ENCODE results near the gene TEAD1.

The TEAD1 gene

GRCh38 chr11:12803086-12803826 lies 129.0 kb downstream of the TEAD1 start:
- in situ Hi-C loops (cut with MboI; ENCODE audit: low sequenced_read_pairs): no loop called here

DNA sequence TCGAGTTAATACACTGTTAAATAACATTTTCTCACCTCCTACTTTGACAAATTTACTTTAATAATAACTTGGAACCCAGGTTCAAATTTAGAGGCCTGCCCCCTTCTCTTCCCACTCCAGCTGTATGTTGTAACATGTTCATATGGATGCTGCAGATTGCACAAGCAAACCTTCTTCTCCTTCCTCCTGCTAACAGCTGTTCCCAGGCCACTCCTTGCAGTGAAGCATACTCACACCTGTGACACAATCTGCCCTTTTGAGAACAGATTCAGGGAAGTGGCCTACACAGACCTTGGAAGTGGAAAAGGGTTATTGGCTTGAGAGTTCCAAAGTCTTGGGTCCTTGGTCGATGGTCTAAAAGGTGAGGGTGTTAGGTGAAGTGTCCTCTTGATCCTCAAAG lies 131.9 kb downstream of the TEAD1 start:
- in situ Hi-C loops (cut with MboI; ENCODE audit: low sequenced_read_pairs): no loop called here

DNA sequence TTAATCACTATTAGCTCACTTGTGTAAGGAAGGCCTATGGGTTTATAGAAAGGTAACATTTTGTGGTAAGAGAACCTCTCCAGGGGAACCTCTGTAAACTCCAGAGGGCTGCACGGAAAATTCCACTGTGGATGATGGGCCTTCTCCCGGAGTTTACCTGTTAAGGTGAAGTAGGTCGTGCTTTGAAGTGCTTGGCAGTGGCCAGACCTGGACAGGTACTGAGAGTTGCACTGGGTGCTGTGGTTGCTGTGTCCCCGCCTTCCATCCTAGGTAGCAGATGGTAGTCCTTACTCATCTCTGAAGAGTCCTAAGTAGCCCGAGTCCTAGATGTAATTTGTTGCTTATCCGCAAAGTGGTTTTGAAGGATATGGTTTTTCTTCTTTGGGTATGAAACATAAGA lies 133.4 kb downstream of the TEAD1 start:
- in situ Hi-C loops (cut with MboI; ENCODE audit: low sequenced_read_pairs): no loop called here

DNA sequence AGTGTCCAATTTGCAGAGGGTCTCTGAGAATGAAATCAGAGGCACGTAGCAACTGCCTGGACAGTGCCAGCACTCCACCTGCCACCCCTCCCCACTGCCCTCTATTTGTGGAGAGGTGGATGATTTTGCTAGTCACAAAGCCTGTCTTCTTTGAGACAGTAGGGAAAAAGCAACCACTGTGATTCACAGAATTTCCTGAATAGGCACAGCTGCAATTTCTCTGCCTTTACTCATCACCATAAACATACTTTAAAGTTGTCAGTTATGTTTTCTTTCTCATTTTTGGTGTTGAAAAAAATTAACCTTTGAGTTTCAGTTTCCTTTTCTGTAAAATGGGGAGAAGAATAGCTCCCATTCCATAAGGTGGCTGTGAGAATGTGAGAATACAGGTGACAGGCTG lies 134.3 kb downstream of the TEAD1 start:
- in situ Hi-C loops (cut with MboI; ENCODE audit: low sequenced_read_pairs): no loop called here

DNA sequence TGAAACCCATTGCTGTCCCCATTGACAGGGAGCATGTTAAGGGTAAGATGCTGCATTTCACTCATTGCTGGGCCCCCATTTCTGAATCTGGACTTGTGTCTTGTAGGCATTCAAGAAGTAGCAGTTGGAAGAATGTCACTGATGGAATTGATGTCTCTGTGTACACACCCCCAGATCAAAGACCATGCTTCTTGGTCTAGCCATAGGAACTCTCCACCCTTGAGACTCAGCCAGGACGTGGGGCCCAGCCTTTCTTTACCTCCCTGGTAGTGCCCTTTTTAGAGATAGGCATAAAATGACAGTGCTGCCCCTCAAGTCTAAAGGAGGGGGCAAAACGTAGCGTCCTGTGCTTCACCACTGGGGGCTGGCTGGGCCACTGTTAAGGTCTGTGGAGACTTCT lies 135.1 kb downstream of the TEAD1 start:
- in situ Hi-C loops (cut with MboI; ENCODE audit: low sequenced_read_pairs): no loop called here

GRCh38 chr11:12809864-12810567 lies 135.8 kb downstream of the TEAD1 start:
- in situ Hi-C loops (cut with MboI; ENCODE audit: low sequenced_read_pairs): no loop called here

DNA sequence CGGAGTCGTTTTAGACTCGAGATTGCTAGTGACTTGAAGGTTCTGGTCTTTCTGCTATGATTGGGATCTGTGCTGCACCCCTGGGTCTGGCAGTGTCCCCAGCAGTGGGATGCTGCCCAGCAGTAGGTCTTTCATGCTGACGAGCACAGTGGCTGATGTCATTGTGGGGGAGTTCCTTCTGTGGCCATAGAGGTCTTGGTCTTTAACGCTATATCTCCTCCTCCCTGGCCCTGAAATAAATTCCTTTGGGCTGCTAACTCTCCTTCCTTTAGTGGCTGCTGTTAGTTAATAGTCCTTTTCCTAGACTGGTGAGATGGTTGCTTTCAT lies 136.3 kb downstream of the TEAD1 start:
- in situ Hi-C loops (cut with MboI; ENCODE audit: low sequenced_read_pairs): no loop called here

- in situ Hi-C loops (cut with MboI; ENCODE audit: low sequenced_read_pairs): no loop called here
Observed at GRCh38 chr11:12811861-12812260, 137.6 kb downstream of the TEAD1 start.

GRCh38 chr11:12812849-12813248 lies 138.6 kb downstream of the TEAD1 start:
- in situ Hi-C loops (cut with MboI; ENCODE audit: low sequenced_read_pairs): no loop called here

- in situ Hi-C loops (cut with MboI; ENCODE audit: low sequenced_read_pairs): no loop called here
Observed at GRCh38 chr11:12813371-12814225, 139.4 kb downstream of the TEAD1 start.

GRCh38 chr11:12815129-12815480 lies 140.9 kb downstream of the TEAD1 start:
- in situ Hi-C loops (cut with MboI; ENCODE audit: low sequenced_read_pairs): no loop called here

DNA sequence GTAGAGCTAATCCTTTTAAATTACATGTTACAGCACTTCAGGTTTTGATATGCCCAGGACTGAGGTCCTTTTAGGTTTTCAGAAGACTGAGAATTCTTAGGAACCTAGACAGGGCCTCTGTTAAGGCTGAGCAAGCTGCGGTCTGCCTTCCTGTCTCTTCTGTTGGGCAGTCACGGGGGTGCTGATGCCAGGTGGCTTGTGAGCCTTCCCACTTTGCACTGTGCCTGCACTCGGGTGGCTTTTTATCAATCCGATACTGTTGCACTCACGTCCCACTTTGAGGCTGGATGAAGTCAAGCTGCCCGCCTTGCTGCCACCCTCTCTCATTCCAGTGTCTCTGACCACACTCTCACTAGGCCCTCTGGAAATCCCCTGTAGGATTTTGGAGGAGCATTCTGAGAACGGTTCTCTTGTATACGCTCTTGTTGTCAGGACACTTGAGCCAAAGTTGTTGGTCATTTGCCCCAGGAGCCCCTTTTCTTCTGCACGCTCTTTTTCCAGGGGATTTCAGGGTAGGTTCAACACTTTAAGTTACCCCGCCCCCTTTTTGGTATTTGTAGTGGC lies 141.8 kb downstream of the TEAD1 start:
- in situ Hi-C loops (cut with MboI; ENCODE audit: low sequenced_read_pairs): no loop called here

DNA sequence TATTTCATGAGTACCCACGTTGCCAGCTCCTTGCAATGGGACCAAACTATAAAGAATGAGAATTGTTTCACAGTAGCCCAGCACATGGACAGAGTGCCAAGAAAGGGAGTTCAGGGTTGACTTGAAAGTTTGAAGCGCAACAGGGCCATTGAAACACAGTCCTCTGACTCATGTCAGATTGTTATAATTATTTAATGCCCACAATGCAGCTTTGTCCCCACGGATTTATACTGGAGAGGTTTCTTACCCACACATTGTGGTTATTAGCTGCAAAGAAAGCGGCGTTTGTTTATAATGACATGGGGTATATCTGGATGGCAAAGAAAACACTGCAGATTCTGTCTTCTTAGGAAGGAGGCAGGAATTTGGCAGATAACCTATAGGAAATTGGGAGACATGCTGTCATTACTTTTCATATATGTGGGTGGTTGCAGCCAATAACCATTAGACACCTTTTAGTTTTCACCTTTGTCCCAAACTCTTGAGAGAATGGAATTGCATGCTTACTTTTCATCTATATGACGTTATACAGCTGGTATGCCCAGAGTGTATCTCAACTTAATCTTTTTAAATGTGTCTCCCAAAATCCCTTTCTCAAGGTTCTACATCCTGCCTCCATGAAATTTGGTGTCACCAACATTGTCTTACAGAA lies 143.6 kb downstream of the TEAD1 start:
- in situ Hi-C loops (cut with MboI; ENCODE audit: low sequenced_read_pairs): no loop called here

- in situ Hi-C loops (cut with MboI; ENCODE audit: low sequenced_read_pairs): no loop called here
Observed at GRCh38 chr11:12818333-12819015, 144.3 kb downstream of the TEAD1 start.

DNA sequence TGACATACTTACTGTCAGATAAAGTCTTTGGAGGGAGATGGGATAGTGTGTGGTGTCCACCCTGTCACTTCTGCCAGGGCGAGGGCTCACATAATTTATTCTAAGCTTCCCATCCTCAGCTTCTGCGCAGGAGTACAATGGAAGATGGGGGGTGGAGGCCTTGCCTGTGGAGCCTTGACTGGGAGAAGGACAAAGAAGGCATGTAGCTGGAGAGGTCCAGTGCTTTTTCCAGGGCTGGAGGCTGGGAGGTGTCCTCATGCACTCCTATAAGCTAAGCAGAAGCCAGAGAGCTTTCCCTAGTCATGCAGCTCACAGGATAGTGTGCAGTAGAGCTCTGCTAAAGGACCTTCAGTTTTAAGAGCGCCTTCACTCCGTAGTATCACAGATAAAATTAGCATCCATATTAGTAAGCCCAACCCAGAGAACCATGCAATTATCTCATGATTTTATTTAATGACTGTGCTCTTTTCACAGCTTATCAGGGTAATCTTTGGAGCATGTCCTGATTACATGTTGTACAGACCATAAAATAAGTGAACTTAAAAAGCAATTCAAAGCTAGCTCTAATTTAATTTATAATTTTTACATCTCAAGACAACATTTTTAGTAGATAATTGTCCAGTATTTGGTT lies 148.3 kb downstream of the TEAD1 start:
- in situ Hi-C loops (cut with MboI; ENCODE audit: low sequenced_read_pairs): no loop called here

DNA sequence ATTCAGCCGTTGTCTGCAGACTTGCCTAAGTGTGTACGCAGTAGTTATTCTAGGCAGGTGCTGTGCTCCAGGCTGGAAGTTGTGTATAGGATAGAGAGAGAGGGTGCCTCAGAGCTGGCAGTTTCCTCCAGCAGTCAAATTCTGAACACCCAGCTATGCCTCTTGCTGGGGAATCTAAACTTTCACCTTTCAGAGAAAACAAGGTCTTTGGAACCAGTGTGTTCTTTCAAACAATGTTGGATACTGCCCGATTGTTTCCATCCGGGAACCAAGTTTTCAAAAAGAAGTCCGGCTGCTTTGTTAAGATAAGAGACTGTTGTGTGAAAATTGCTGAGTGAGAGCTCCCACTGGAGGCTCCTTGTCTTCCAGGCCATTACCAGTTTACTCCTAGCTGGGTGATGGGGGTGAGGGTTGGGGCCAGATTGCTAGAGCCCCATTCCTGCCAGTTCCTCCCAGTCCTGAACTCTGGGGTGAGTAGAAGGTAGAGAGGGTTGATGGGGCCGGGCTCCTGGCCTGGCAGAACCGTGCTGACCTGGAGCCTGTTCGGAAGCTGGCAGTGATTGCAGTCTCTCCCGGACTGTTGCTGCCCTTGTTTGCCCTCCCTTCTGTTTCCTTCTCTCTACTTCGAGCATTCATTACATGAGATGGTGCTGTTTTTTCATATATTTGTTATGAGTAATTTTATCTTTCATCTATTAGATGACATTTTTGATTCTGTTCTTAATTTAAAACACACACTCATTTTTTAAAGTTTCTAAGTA lies 150.2 kb downstream of the TEAD1 start:
- in situ Hi-C loops (cut with MboI; ENCODE audit: low sequenced_read_pairs): no loop called here

DNA sequence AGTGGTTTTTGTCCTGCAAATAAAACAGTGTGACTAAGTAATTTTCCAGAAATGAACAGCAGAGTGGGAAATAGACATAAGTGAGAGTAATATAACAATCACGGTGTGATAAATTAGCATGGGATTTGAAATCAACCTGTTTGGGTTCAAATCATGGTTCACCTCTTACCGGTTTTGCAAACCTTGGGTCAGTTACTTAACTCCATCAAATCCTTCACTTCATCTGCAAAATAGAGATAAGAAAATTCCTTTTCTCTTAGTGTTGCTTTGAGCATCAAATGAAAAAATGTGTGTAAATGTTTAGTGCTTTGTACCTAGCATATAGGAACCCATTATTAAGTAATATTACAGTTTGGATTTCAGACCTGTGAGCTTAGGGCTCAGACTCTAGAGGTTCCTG lies 152.2 kb downstream of the TEAD1 start:
- in situ Hi-C loops (cut with MboI; ENCODE audit: low sequenced_read_pairs): no loop called here

DNA sequence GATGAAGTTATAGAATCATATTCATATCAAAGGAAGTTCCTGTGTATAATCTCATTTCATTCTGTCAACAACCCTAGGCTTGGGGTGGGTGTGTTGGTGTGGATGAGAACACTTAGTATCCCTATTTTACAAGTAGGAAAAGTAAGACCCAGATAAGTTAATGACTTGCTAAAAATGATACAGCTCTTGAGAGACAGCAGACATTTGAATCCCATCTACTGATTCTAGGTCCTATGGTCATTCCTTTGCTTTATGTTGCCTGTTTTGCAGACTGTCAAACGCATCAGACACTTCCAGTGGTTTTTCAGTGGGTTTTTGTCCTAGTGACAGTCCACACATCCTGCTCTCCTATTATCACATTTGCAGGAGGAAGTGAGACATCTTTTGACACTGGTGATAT lies 153.1 kb downstream of the TEAD1 start:
- in situ Hi-C loops (cut with MboI; ENCODE audit: low sequenced_read_pairs): no loop called here
